Measurements from ENCODE around the gene SMIM41. TPM values are rescaled to one million over a fixed set of nuclear protein-coding genes. Genes with fewer than 3 reads are reported as not detected.

Gene SMIM41
- total RNA-seq, 1 donor from 2014 or later: 4.3 TPM

GRCh38 chr12:52083638-52083996 is 4.1 kb downstream of the SMIM41 start:
- peaks cover 5% of the 10 kb centered on the region for H3K27me3 ChIP-seq (ENCODE audit: low read depth)
- DNase-seq (no peak), ATAC-seq (no peak)
- no peak overlapping the region for H3K27ac ChIP-seq
- H3K4me1 ChIP-seq: peaks cover 34% of the 10 kb centered on the region
- H3K36me3 ChIP-seq: peaks cover 8% of the 10 kb centered on the region
- TF ChIP-seq CTCF (IDR thresholded peaks at IDR 0.05): no peak
- H3K9me3 ChIP-seq: no peaks in the 10 kb centered on the region
- intact Hi-C loops (cut with DNase I): loop anchor here (5.0 kb wide), 1 partner anchor 56 kb away; no protein-coding TSS in a partner anchor
- no peak overlapping the region for H3K4me3 ChIP-seq

GRCh38 chr12:52084491-52085231 is 5.2 kb downstream of the SMIM41 start:
- Histone ChIP-seq H3K4me3 (no peak overlapping the region), H3K4me1 (peaks cover 34% of the 10 kb centered on the region), H3K36me3 (peaks cover under 1% of the 10 kb centered on the region), H3K27ac (no peak overlapping the region), H3K9me3 (no peaks in the 10 kb centered on the region), H3K27me3 (ENCODE audit: low read depth) (peaks cover 5% of the 10 kb centered on the region)
- no peak for ATAC-seq
- DNase-seq: no peak
- no peak for TF ChIP-seq CTCF (IDR thresholded peaks at IDR 0.05)
- intact Hi-C loops (cut with DNase I): loop anchor here (5.0 kb wide), 1 partner anchor 57 kb away; no protein-coding TSS in a partner anchor

GRCh38 chr12:52085682-52086180 is 6.2 kb downstream of the SMIM41 start:
- no peak overlapping the region for H3K27ac ChIP-seq
- H3K27me3 ChIP-seq (ENCODE audit: low read depth): peaks cover 5% of the 10 kb centered on the region
- ATAC-seq (no peak), DNase-seq (no peak)
- no peak for TF ChIP-seq CTCF (IDR thresholded peaks at IDR 0.05)
- no peaks in the 10 kb centered on the region for H3K36me3 ChIP-seq
- no peaks in the 10 kb centered on the region for H3K9me3 ChIP-seq
- peaks cover 28% of the 10 kb centered on the region for H3K4me1 ChIP-seq
- intact Hi-C loops (cut with DNase I): no loop called here
- no peak overlapping the region for H3K4me3 ChIP-seq

GRCh38 chr12:52086366-52086765 is 6.9 kb downstream of the SMIM41 start:
- TF ChIP-seq CTCF (IDR thresholded peaks at IDR 0.05): no peak
- no peak overlapping the region for H3K4me3 ChIP-seq
- H3K27ac ChIP-seq: no peak overlapping the region
- H3K27me3 ChIP-seq (ENCODE audit: low read depth): peaks cover 5% of the 10 kb centered on the region
- intact Hi-C loops (cut with DNase I): no loop called here
- H3K36me3 ChIP-seq: no peaks in the 10 kb centered on the region
- ATAC-seq (no peak), DNase-seq (no peak)
- no peaks in the 10 kb centered on the region for H3K9me3 ChIP-seq
- peaks cover 22% of the 10 kb centered on the region for H3K4me1 ChIP-seq

- H3K9me3 ChIP-seq: no peaks in the 10 kb centered on the region
- H3K4me1 ChIP-seq: peaks cover 15% of the 10 kb centered on the region
- TF ChIP-seq CTCF (IDR thresholded peaks at IDR 0.05): no peak
- intact Hi-C loops (cut with DNase I): no loop called here
- H3K36me3 ChIP-seq: no peaks in the 10 kb centered on the region
- ATAC-seq (no peak), DNase-seq (no peak)
- H3K27ac ChIP-seq: no peak overlapping the region
- H3K27me3 ChIP-seq (ENCODE audit: low read depth): peaks cover 5% of the 10 kb centered on the region
- no peak overlapping the region for H3K4me3 ChIP-seq
Observed at GRCh38 chr12:52086944-52087835, 7.7 kb downstream of the SMIM41 start.

All from lower lobe of right lung (tissue), 2 donors.